K562 (cell line): Measurements from ENCODE around the gene TEX14. TPM values are rescaled to one million over a fixed set of nuclear protein-coding genes. Genes with fewer than 3 reads are reported as not detected.

Experiments
- ATAC-seq: fragments of 200-7000 bp; cut with Tn5 transposase; 3 replicates; pipeline ENCODE4 v1.9.1; 2020; ENCODE audit warnings: moderate library complexity
- BruUV-seq: library from RNA; stranded (reverse); fragments of 400-500 nt; replicated peaks from 2 replicates; lab custom pipeline; 2021; lab: Mats Ljungman, UMichigan
- CTCF ChIA-PET: fragments of 300-600 bp; formaldehyde crosslinking; extraction: SDS; loops from one replicate; lab custom pipeline; 2021; ENCODE audit warnings: low intra/inter-chr PET ratio; lab: Yijun Ruan, JAX
- POLR2A ChIA-PET: fragments of 300-600, 350-650 bp; sonication (Branson Sonifier 250); formaldehyde crosslinking; extraction: SDS; loops from one replicate; lab custom pipeline; 2021; ENCODE audit warnings: antibody characterized with exemption, inconsistent platforms; lab: Yijun Ruan, JAX
- DNase-seq, 4 experiments: peaks; one replicate each; pipeline versions ENCODE4 v3.0.0 to v3.0.0-alpha.2; 2011 to 2018; ENCODE audit warnings: low spot score in 3 of 4, mixed read lengths in 3 of 4; ENCODE audit errors: extremely low read depth in 1 of 4
- FAIRE-seq: peaks from 2 replicates; lab custom pipeline; 2011; peaks lifted over from hg19 to GRCh38; lab: Jason Lieb, UNC
- H2AFZ ChIP-seq: 2 replicates; pipeline ENCODE4 v1.6.0; 2011; ENCODE audit warnings: low read depth, low read length, control low read depth, inconsistent platforms
- H3K27ac ChIP-seq: fragments of 200-600 bp; 3 replicates; pipeline ENCODE4 v1.8.0; 2011; ENCODE audit warnings: low read depth, mild to moderate bottlenecking, control low read depth, inconsistent platforms, low read length, moderate library complexity, mixed read lengths; ENCODE audit errors: extremely low read depth
- H3K27me3 ChIP-seq, 2 experiments: fragments of 300-600 bp in 1 of 2; 2 replicates in 1 of 2; 3 replicates in 1 of 2; pipeline versions ENCODE4 v1.6.0 to v1.8.0; 2011; ENCODE audit warnings: inconsistent platforms in 2 of 2, low read length in 2 of 2, mild to moderate bottlenecking in 1 of 2, mixed read lengths in 1 of 2, moderate library complexity in 1 of 2; ENCODE audit not compliant: control insufficient read depth in 2 of 2, insufficient read depth in 2 of 2
- H3K36me3 ChIP-seq: fragments of 300-600 bp; 3 replicates; pipeline ENCODE4 v1.8.0; 2011; ENCODE audit warnings: mild to moderate bottlenecking, low read length, inconsistent platforms; ENCODE audit not compliant: control insufficient read depth, insufficient read depth
- H3K4me1 ChIP-seq, 2 experiments: fragments of 200-600 bp in 1 of 2; replicated peaks in 1 of 2; 2 replicates in 1 of 2; 3 replicates in 1 of 2; pipeline versions ENCODE4 v1.5.1 to v1.8.0; 2011; ENCODE audit warnings: inconsistent platforms in 2 of 2, low read length in 2 of 2, mild to moderate bottlenecking in 1 of 2, mixed read lengths in 1 of 2, moderate library complexity in 1 of 2; ENCODE audit not compliant: control insufficient read depth in 2 of 2, insufficient read depth in 2 of 2
- H3K4me2 ChIP-seq: 2 replicates; pipeline ENCODE4 v1.6.1; 2011; ENCODE audit warnings: low read length, control low read depth, inconsistent platforms, mixed read lengths; ENCODE audit not compliant: insufficient read depth
- H3K4me3 ChIP-seq: fragments of 200-600 bp; sonication (generic), shearing (Covaris generic); 2 replicates; pipeline ENCODE4 v1.5.1; 2016; ENCODE audit warnings: control low read depth, inconsistent platforms
- H3K79me2 ChIP-seq: fragments of 200-600 bp; 3 replicates; pipeline ENCODE4 v1.8.0; 2011; ENCODE audit warnings: low read length, inconsistent platforms; ENCODE audit not compliant: control insufficient read depth, insufficient read depth
- H3K9ac ChIP-seq, 2 experiments: 2 replicates each; pipeline versions ENCODE4 v1.6.0 to v1.6.1; 2011; ENCODE audit warnings: low read depth in 2 of 2, low read length in 2 of 2, control low read depth in 1 of 2, inconsistent platforms in 1 of 2, mild to moderate bottlenecking in 1 of 2, mixed read lengths in 1 of 2; ENCODE audit not compliant: insufficient read depth in 1 of 2
- H3K9me1 ChIP-seq: one replicate; pipeline ENCODE4 v1.6.0; 2011; ENCODE audit warnings: inconsistent platforms, mild to moderate bottlenecking, low read length, moderate library complexity; ENCODE audit not compliant: control insufficient read depth, insufficient read depth
- H3K9me3 ChIP-seq: replicated peaks from 2 replicates; pipeline ENCODE4 v1.5.1; 2011; ENCODE audit warnings: low read depth, low read length, inconsistent platforms; ENCODE audit not compliant: control insufficient read depth, insufficient read depth
- H4K20me1 ChIP-seq: replicated peaks from 2 replicates; pipeline ENCODE4 v1.6.1; 2011; ENCODE audit warnings: low read length, inconsistent platforms, mixed read lengths; ENCODE audit not compliant: control insufficient read depth, insufficient read depth
- NFE2 ChIP-seq: IDR thresholded peaks from 2 replicates; pipeline ENCODE4 v1.6.1; 2014; ENCODE audit warnings: antibody characterized with exemption, low read depth
- SMAD1 ChIP-seq: fragments of 150-350 bp; IDR thresholded peaks from 2 replicates; pipeline ENCODE4 v1.6.1; 2014; ENCODE audit warnings: low read length, low read depth; ENCODE audit not compliant: partially characterized antibody
- ZBTB11 ChIP-seq, 3 experiments: fragments of 200-800 bp in 1 of 3; fragments of 250-450 bp in 1 of 3; fragments of 450-650 bp in 1 of 3; sonication (Bioruptor Pico) in 1 of 3; sonication (Bioruptor generic) in 1 of 3; formaldehyde crosslinking in 1 of 3; IDR thresholded peaks; 2 replicates each; pipeline versions ENCODE4 v1.6.1 to v1.8.0; 2016 to 2022; ENCODE audit warnings: mild to moderate bottlenecking in 2 of 3, missing genetic modification characterization in 2 of 3, missing compliant biosample characterization in 1 of 3, moderate library complexity in 1 of 3
- WGBS: fragments of 100-300 bp; shearing (Covaris generic); methylation state at CpG from one replicate; pipeline ENCODE4 v1.1.6; 2016; ENCODE audit warnings: low coverage, mixed read lengths; ENCODE audit not compliant: insufficient coverage; ENCODE audit errors: missing lambda C conversion rate; 5-methylcytosine and 5-hydroxymethylcytosine counted together
- in situ Hi-C: fragments of 300-500 bp; cut with MboI; formaldehyde crosslinking; loops from 4 replicates; pipeline ENCODE4 v1.15.0; 2018; ENCODE audit warnings: inconsistent platforms, mixed read lengths
- intact Hi-C: fragments of 100-400 bp; cut with micrococcal nuclease; formaldehyde crosslinking; loops from 2 replicates; pipeline ENCODE4 v1.14.2; 2022
- polyA plus RNA-seq, 8 experiments: library from polyadenylated mRNA; depleted of rRNA in 4 of 8; stranded (reverse) in 5 of 8; unstranded in 3 of 8; fragments of >200 nt; fragmentation: Nextera tagmentation in 2 of 8; fragmentation: Illumina TruSeq in 1 of 8; extraction: Ambion mirVana in 2 of 8; extraction: Trizol in 1 of 8; gene quantifications; 2 replicates each; pipeline versions ENCODE4 v1.2.1 to v1.2.3, GENCODE V29; 2011 to 2014; ENCODE audit warnings: inconsistent platforms in 1 of 8, missing spikeins in 1 of 8
- total RNA-seq, 7 experiments: library from RNA; depleted of rRNA in 6 of 7; stranded (reverse); fragments of >200 nt in 6 of 7; fragmentation: Illumina TruSeq in 2 of 7; extraction: Trizol in 2 of 7; gene quantifications; 2 replicates each; pipeline versions ENCODE4 v1.2.1 to v1.2.3, GENCODE V29; 2011 to 2021; ENCODE audit warnings: low replicate concordance in 1 of 7

TEX14 gene
- total and polyA plus RNA-seq, 9 of the 15 experiments (the other 6 are each of a cell fraction or from before 2014, with no cell fraction given) = 0.05 to 0.12 (median 0.09) TPM; not detected in 1

GRCh38 chr17:58677194-58677880 is 14.5 kb downstream of the TEX14 start:
- no peaks in the 10 kb centered on the region for H3K27me3 ChIP-seq
- no peaks in the 10 kb centered on the region for H3K9me3 ChIP-seq
- BruUV-seq = no TSS peak
- H3K4me1 ChIP-seq = peaks cover 0 to 3% of the 10 kb centered on the region in 2 experiments; a peak in 2 of 5 replicates
- no peak overlapping the region for H3K27ac ChIP-seq
- H3K9ac ChIP-seq = peak overlapping the region in 1 of 2 experiments; percentile 52; a peak in 1 of 4 replicates
- DNase-seq (no peak), FAIRE-seq (no peak), ATAC-seq (no peak)
- no peak overlapping the region for H3K4me2 ChIP-seq
- no peaks in the 10 kb centered on the region for H3K79me2 ChIP-seq
- no peaks in the 10 kb centered on the region for H4K20me1 ChIP-seq
- no peak overlapping the region for H2AFZ ChIP-seq
- intact Hi-C loops = loop anchor here (10.0 kb wide), 1 partner anchor 93 kb away; no protein-coding TSS in a partner anchor
- no peak for TF ChIP-seq NFE2
- 0 out of 6 replicates have a peak, but pooled peaks of 1 of the 3 experiments have one; percentile 51 for TF ChIP-seq ZBTB11 (CRISPR knock-in tag; IDR thresholded peaks at IDR 0.05)
- TF ChIP-seq SMAD1 = no peak
- WGBS = 14% methylated on average over 4 of the region's 4 CpGs
- H3K36me3 ChIP-seq = no peaks in the 10 kb centered on the region
- in situ Hi-C loops = no loop called here
- no peaks in the 10 kb centered on the region for H3K9me1 ChIP-seq
- ChIA-PET CTCF (no interaction called here), POLR2A (interaction anchor here (2.8 to 4.9 kb wide), 2 partner anchors 19 to 46 kb away, joined by 50 to 97 read pairs; no protein-coding TSS in a partner anchor)
- no peak overlapping the region for H3K4me3 ChIP-seq
